Hepatocyte (in vitro differentiated cells): ENCODE results near the gene ZNF692.

ENCODE experiments used
- EZH2 ChIP-seq: fragments of 200-600 bp; sonication (generic); IDR thresholded peaks from 2 replicates; pipeline ENCODE4 v1.6.1; 2016; ENCODE audit warnings: antibody characterized with exemption, mild to moderate bottlenecking, borderline replicate concordance
- EZH2phosphoT487 ChIP-seq: fragments of 200-600 bp; sonication (generic); IDR thresholded peaks from one replicate; pipeline ENCODE4 v1.6.1; 2018; ENCODE audit warnings: antibody characterized with exemption, mild to moderate bottlenecking, low read depth, moderate library complexity; ENCODE audit not compliant: unreplicated experiment, severe bottlenecking
- TF ChIP-seq, protein P1 (sequence below): fragments of 200-600 bp; sonication (generic); IDR thresholded peaks from 2 replicates; pipeline ENCODE4 v1.5.1; 2016; ENCODE audit warnings: antibody characterized with exemption, mild to moderate bottlenecking; ENCODE audit not compliant: poor library complexity

DNA sequence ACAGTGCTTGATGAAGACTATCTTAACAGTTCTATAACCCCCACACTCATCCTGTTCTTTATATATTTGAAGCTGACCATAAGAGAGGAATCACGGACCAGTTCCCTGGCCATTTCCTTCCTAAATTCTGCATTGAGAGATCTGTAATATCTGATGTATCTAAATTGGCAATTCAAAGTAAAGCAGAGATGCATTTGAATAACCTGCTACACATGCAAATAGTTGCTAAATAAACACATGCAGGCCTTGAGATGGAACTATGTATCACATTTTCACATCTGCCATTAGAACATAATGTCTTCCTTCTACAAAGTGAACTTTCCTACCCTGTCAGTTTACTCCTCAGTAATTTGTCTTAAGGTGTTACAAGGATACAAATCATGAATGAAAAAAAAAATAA, 26.8 kb upstream of the ZNF692 start:
- TF ChIP-seq, protein P1, sequence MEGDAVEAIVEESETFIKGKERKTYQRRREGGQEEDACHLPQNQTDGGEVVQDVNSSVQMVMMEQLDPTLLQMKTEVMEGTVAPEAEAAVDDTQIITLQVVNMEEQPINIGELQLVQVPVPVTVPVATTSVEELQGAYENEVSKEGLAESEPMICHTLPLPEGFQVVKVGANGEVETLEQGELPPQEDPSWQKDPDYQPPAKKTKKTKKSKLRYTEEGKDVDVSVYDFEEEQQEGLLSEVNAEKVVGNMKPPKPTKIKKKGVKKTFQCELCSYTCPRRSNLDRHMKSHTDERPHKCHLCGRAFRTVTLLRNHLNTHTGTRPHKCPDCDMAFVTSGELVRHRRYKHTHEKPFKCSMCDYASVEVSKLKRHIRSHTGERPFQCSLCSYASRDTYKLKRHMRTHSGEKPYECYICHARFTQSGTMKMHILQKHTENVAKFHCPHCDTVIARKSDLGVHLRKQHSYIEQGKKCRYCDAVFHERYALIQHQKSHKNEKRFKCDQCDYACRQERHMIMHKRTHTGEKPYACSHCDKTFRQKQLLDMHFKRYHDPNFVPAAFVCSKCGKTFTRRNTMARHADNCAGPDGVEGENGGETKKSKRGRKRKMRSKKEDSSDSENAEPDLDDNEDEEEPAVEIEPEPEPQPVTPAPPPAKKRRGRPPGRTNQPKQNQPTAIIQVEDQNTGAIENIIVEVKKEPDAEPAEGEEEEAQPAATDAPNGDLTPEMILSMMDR = no peak
- no peak for TF ChIP-seq EZH2phosphoT487
- no peak for TF ChIP-seq EZH2
